Lower leg skin (tissue), 3 donors: ENCODE results near the gene EED.
"Not testable (repeated sequence)": the region's sequence is repeated elsewhere in the genome, so short reads cannot be mapped to it uniquely, and the experiment has no call there.

ENCODE experiments used
- POLR2A ChIP-seq, 2 donors: fragments of 450-650 bp; IDR thresholded peaks; one replicate each; pipeline ENCODE4 v1.6.1; 2016 to 2017; ENCODE audit warnings: antibody characterized with exemption in 2 of 2, mild to moderate bottlenecking in 1 of 2, moderate library complexity in 1 of 2
- TF ChIP-seq, protein P1 (sequence below), 3 donors: fragments of 450-650 bp; IDR thresholded peaks; one replicate each; pipeline ENCODE4 v1.5.1; 2016; ENCODE audit warnings: antibody characterized with exemption in 3 of 3, mild to moderate bottlenecking in 3 of 3, moderate library complexity in 2 of 3

DNA sequence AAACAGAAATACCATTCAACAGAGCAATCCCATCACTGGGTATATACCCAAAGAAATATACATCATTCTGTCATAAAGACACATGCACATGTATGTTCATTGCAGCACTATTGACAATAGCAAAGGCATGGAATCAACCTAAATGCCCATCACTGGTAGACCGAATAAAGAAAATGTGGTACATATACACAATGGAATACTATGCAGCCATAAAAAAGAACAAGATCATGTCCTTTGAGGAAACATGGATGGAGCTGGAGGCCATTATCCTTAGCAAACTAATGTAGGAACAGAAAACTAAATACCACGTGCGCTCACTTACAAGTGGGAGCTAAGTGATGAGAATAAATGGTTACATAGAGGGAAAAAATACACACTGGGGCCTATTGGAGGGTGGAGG, 19.2 kb upstream of the EED start:
- TF ChIP-seq POLR2A (IDR thresholded peaks at IDR 0.05): not testable (repeated sequence)
- TF ChIP-seq, protein P1, sequence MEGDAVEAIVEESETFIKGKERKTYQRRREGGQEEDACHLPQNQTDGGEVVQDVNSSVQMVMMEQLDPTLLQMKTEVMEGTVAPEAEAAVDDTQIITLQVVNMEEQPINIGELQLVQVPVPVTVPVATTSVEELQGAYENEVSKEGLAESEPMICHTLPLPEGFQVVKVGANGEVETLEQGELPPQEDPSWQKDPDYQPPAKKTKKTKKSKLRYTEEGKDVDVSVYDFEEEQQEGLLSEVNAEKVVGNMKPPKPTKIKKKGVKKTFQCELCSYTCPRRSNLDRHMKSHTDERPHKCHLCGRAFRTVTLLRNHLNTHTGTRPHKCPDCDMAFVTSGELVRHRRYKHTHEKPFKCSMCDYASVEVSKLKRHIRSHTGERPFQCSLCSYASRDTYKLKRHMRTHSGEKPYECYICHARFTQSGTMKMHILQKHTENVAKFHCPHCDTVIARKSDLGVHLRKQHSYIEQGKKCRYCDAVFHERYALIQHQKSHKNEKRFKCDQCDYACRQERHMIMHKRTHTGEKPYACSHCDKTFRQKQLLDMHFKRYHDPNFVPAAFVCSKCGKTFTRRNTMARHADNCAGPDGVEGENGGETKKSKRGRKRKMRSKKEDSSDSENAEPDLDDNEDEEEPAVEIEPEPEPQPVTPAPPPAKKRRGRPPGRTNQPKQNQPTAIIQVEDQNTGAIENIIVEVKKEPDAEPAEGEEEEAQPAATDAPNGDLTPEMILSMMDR (IDR thresholded peaks at IDR 0.05): not testable (repeated sequence)
